SK-N-SH treated with all-trans-retinoic acid at 6 μM for 48 hours (cell line): ENCODE results near the gene GGT5.

Experiments
- ATAC-seq: fragments of 200-7000 bp; cut with Tn5 transposase; 3 replicates; pipeline ENCODE4 v1.9.1; 2020; ENCODE audit warnings: mild to moderate bottlenecking, moderate library complexity
- ARNTL ChIP-seq: fragments of 450-650 bp; formaldehyde crosslinking; IDR thresholded peaks from 2 replicates; pipeline ENCODE4 v1.5.0; 2020; ENCODE audit warnings: low read depth, mild to moderate bottlenecking, moderate library complexity, borderline replicate concordance
- BACH2 ChIP-seq: fragments of 250-450 bp; sonication (Bioruptor Pico); IDR thresholded peaks from 2 replicates; pipeline ENCODE4 v1.9.0; 2021; ENCODE audit warnings: mild to moderate bottlenecking, borderline replicate concordance
- CSDC2 ChIP-seq: fragments of 250-450 bp; sonication (Bioruptor Pico); IDR thresholded peaks from 2 replicates; pipeline ENCODE4 v1.5.0; 2020; ENCODE audit warnings: mild to moderate bottlenecking, moderate library complexity
- ESRRG ChIP-seq: fragments of 250-450 bp; sonication (Bioruptor Pico); IDR thresholded peaks from 2 replicates; pipeline ENCODE4 v1.6.1; 2021; ENCODE audit warnings: mild to moderate bottlenecking
- GLIS3 ChIP-seq: fragments of 250-450 bp; sonication (Bioruptor Pico); IDR thresholded peaks from 2 replicates; pipeline ENCODE4 v1.5.0; 2020; ENCODE audit warnings: mild to moderate bottlenecking, moderate library complexity
- ISL1 ChIP-seq: fragments of 250-450 bp; sonication (Bioruptor Pico); IDR thresholded peaks from 2 replicates; pipeline ENCODE4 v2.1.2; 2022; ENCODE audit warnings: mild to moderate bottlenecking, moderate library complexity
- OSR1 ChIP-seq: fragments of 250-450 bp; sonication (Bioruptor Pico); IDR thresholded peaks from 2 replicates; pipeline ENCODE4 v1.8.0; 2022; ENCODE audit warnings: moderate library complexity, mild to moderate bottlenecking, inconsistent platforms
- RARB ChIP-seq: fragments of 250-450 bp; sonication (Bioruptor Pico); IDR thresholded peaks from 2 replicates; pipeline ENCODE4 v1.8.0; 2021; ENCODE audit warnings: mild to moderate bottlenecking, moderate library complexity
- SNAI2 ChIP-seq: fragments of 250-450 bp; sonication (Bioruptor Pico); IDR thresholded peaks from 2 replicates; pipeline ENCODE4 v1.5.0; 2020; ENCODE audit warnings: mild to moderate bottlenecking, moderate library complexity
- TOX ChIP-seq: fragments of 250-450 bp; sonication (Bioruptor Pico); IDR thresholded peaks from 2 replicates; pipeline ENCODE4 v1.8.0; 2021; ENCODE audit warnings: mild to moderate bottlenecking, moderate library complexity, borderline replicate concordance
- ZFP3 ChIP-seq: fragments of 250-450 bp; sonication (Bioruptor Pico); IDR thresholded peaks from 2 replicates; pipeline ENCODE4 v1.5.0; 2020; ENCODE audit warnings: mild to moderate bottlenecking, moderate library complexity
- ZFP30 ChIP-seq: fragments of 450-650 bp; formaldehyde crosslinking; IDR thresholded peaks from 2 replicates; pipeline ENCODE4 v1.5.0; 2022; ENCODE audit warnings: mild to moderate bottlenecking, moderate library complexity
- ZNF565 ChIP-seq: fragments of 450-650 bp; formaldehyde crosslinking; conservative IDR thresholded peaks from 2 replicates; pipeline ENCODE4 v1.5.0; 2020; ENCODE audit warnings: low read depth, mild to moderate bottlenecking, moderate library complexity
- ZNF70 ChIP-seq: fragments of 450-650 bp; formaldehyde crosslinking; IDR thresholded peaks from 2 replicates; pipeline ENCODE4 v1.5.0; 2020; ENCODE audit warnings: mild to moderate bottlenecking, moderate library complexity
- ZNF8 ChIP-seq: fragments of 450-650 bp; formaldehyde crosslinking; IDR thresholded peaks from 2 replicates; pipeline ENCODE4 v1.5.0; 2020; ENCODE audit warnings: mild to moderate bottlenecking, moderate library complexity
- TF ChIP-seq, protein P1 (sequence below): fragments of 250-450 bp; sonication (Bioruptor Pico); IDR thresholded peaks from 2 replicates; pipeline ENCODE4 v1.8.0; 2021; ENCODE audit warnings: low read depth, mild to moderate bottlenecking, moderate library complexity, borderline replicate concordance
- TF ChIP-seq, protein P2 (sequence below): fragments of 250-450 bp; sonication (Bioruptor Pico); IDR thresholded peaks from 2 replicates; pipeline ENCODE4 v1.5.0; 2020; ENCODE audit warnings: mild to moderate bottlenecking, moderate library complexity
- TF ChIP-seq, protein P3 (sequence below): fragments of 250-450 bp; sonication (Bioruptor Pico); IDR thresholded peaks from 2 replicates; pipeline ENCODE4 v1.5.1; 2020; ENCODE audit warnings: low read depth, mild to moderate bottlenecking, moderate library complexity
- TF ChIP-seq, protein P4 (sequence below): fragments of 250-450 bp; sonication (Bioruptor Pico); IDR thresholded peaks from 2 replicates; pipeline ENCODE4 v1.5.1; 2021; ENCODE audit warnings: mild to moderate bottlenecking, moderate library complexity
- TF ChIP-seq, protein P5 (sequence below): fragments of 250-450 bp; sonication (Bioruptor Pico); IDR thresholded peaks from 2 replicates; pipeline ENCODE4 v1.8.0; 2020; ENCODE audit warnings: mild to moderate bottlenecking, moderate library complexity, borderline replicate concordance

The GGT5 gene

DNA sequence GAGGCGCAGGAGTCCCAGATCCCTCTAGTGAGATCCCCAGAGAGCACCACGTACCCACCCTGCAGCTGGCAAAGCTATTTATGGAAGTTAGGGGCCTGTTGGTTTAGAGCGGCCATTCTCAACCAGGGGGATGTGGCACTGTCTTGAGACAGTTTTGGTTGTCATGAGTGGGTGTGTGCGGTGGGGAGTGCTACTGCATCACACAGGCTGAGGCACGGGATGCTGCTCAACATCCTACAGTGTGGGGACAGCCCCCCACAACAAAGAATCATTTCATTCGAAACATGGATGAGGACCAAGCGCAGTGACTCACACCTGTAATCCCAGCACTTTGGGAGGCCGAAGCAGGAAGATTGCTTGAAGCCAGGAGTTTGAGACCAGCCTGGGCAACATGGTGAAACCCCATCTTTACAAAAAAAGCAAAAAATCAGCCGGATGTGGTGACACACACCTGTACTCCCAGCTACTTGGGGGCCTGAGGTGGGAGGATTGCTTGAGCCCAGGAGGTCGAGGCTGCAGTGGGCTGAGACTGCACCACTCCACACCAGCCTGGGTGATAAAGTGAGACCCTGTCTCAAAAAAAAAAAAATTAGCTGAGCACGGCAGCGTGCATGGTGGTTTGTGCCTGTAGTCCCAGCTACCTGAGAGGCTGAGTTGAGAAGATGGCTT lies 28.2 kb downstream of the GGT5 start:
- no peak for ATAC-seq
- TF ChIP-seq ARNTL (CRISPR knock-in tag) (no peak), ZNF70 (CRISPR knock-in tag) (no peak), ZFP30 (CRISPR knock-in tag) (no peak), ZNF565 (CRISPR knock-in tag) (no peak), SNAI2 (CRISPR knock-in tag) (no peak), CSDC2 (CRISPR knock-in tag) (no peak), ZNF8 (CRISPR knock-in tag) (no peak), ISL1 (CRISPR knock-in tag) (no peak), GLIS3 (CRISPR knock-in tag) (no peak), ZFP3 (no peak), RARB (CRISPR knock-in tag) (no peak), OSR1 (CRISPR knock-in tag) (no peak), BACH2 (no peak), ESRRG (CRISPR knock-in tag) (no peak), TOX (CRISPR knock-in tag) (no peak)
- TF ChIP-seq, protein P1, sequence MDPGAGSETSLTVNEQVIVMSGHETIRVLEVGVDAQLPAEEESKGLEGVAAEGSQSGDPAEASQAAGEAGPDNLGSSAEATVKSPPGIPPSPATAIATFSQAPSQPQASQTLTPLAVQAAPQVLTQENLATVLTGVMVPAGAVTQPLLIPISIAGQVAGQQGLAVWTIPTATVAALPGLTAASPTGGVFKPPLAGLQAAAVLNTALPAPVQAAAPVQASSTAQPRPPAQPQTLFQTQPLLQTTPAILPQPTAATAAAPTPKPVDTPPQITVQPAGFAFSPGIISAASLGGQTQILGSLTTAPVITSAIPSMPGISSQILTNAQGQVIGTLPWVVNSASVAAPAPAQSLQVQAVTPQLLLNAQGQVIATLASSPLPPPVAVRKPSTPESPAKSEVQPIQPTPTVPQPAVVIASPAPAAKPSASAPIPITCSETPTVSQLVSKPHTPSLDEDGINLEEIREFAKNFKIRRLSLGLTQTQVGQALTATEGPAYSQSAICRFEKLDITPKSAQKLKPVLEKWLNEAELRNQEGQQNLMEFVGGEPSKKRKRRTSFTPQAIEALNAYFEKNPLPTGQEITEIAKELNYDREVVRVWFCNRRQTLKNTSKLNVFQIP (CRISPR knock-in tag) = no peak
- TF ChIP-seq, protein P2, sequence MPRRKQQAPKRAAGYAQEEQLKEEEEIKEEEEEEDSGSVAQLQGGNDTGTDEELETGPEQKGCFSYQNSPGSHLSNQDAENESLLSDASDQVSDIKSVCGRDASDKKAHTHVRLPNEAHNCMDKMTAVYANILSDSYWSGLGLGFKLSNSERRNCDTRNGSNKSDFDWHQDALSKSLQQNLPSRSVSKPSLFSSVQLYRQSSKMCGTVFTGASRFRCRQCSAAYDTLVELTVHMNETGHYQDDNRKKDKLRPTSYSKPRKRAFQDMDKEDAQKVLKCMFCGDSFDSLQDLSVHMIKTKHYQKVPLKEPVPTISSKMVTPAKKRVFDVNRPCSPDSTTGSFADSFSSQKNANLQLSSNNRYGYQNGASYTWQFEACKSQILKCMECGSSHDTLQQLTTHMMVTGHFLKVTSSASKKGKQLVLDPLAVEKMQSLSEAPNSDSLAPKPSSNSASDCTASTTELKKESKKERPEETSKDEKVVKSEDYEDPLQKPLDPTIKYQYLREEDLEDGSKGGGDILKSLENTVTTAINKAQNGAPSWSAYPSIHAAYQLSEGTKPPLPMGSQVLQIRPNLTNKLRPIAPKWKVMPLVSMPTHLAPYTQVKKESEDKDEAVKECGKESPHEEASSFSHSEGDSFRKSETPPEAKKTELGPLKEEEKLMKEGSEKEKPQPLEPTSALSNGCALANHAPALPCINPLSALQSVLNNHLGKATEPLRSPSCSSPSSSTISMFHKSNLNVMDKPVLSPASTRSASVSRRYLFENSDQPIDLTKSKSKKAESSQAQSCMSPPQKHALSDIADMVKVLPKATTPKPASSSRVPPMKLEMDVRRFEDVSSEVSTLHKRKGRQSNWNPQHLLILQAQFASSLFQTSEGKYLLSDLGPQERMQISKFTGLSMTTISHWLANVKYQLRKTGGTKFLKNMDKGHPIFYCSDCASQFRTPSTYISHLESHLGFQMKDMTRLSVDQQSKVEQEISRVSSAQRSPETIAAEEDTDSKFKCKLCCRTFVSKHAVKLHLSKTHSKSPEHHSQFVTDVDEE (CRISPR knock-in tag) = no peak
- TF ChIP-seq, protein P3, sequence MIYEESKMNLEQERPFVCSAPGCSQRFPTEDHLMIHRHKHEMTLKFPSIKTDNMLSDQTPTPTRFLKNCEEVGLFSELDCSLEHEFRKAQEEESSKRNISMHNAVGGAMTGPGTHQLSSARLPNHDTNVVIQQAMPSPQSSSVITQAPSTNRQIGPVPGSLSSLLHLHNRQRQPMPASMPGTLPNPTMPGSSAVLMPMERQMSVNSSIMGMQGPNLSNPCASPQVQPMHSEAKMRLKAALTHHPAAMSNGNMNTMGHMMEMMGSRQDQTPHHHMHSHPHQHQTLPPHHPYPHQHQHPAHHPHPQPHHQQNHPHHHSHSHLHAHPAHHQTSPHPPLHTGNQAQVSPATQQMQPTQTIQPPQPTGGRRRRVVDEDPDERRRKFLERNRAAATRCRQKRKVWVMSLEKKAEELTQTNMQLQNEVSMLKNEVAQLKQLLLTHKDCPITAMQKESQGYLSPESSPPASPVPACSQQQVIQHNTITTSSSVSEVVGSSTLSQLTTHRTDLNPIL (CRISPR knock-in tag) = no peak
- TF ChIP-seq, protein P4, sequence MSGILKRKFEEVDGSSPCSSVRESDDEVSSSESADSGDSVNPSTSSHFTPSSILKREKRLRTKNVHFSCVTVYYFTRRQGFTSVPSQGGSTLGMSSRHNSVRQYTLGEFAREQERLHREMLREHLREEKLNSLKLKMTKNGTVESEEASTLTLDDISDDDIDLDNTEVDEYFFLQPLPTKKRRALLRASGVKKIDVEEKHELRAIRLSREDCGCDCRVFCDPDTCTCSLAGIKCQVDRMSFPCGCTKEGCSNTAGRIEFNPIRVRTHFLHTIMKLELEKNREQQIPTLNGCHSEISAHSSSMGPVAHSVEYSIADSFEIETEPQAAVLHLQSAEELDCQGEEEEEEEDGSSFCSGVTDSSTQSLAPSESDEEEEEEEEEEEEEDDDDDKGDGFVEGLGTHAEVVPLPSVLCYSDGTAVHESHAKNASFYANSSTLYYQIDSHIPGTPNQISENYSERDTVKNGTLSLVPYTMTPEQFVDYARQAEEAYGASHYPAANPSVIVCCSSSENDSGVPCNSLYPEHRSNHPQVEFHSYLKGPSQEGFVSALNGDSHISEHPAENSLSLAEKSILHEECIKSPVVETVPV (CRISPR knock-in tag) = no peak
- TF ChIP-seq, all 23 proteins: peak for 0

DNA sequence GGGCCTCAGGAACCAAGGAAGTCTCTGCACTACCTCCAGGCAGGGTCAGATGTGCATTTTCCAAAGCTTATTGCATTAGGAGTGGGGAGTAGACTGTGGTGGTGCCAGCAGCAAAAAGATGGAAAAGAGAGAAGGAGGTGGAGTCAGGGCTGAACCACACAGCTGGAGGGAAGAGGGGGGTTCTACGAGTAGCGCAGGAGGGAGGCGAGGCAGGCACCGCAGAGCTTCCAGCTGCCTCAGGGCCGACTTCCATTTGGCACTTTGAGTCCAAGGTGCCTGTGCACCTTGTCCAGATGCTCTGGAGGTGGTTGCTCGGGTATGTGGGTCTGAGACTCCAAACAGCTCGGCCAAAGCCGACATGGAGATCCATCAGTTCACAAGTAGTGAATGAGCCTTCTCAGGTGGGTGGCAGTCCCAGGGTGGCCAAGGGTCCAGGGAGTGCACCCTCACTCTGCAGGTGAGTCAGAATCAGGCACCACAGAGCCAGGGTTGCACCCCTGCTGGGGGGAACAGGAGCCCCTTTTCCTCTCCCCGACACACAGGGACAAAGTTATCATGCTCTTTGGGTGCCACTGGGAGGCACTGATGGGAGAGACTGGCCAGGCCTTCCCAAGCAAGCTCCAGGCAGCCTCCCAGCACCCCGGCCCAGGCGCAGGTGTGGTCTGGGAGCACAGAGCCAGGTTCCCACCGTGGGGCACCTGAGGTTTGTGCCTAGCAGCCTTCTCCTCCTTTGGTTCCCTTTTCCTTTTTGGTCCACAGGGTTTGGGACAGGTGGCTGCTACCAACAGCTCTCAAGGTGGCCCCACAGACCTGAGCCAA lies 30.2 kb downstream of the GGT5 start:
- no peak for ATAC-seq
- TF ChIP-seq, protein P5, sequence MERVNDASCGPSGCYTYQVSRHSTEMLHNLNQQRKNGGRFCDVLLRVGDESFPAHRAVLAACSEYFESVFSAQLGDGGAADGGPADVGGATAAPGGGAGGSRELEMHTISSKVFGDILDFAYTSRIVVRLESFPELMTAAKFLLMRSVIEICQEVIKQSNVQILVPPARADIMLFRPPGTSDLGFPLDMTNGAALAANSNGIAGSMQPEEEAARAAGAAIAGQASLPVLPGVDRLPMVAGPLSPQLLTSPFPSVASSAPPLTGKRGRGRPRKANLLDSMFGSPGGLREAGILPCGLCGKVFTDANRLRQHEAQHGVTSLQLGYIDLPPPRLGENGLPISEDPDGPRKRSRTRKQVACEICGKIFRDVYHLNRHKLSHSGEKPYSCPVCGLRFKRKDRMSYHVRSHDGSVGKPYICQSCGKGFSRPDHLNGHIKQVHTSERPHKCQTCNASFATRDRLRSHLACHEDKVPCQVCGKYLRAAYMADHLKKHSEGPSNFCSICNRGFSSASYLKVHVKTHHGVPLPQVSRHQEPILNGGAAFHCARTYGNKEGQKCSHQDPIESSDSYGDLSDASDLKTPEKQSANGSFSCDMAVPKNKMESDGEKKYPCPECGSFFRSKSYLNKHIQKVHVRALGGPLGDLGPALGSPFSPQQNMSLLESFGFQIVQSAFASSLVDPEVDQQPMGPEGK (CRISPR knock-in tag) = no peak
- TF ChIP-seq ISL1 (CRISPR knock-in tag) = no peak
- no peak for TF ChIP-seq GLIS3 (CRISPR knock-in tag)
- no peak for TF ChIP-seq ZNF565 (CRISPR knock-in tag)
- no peak for TF ChIP-seq ARNTL (CRISPR knock-in tag)
- TF ChIP-seq SNAI2 (CRISPR knock-in tag) = no peak
- TF ChIP-seq, protein P2 (CRISPR knock-in tag) = no peak
- TF ChIP-seq TOX (CRISPR knock-in tag) = no peak
- TF ChIP-seq ESRRG (CRISPR knock-in tag) = no peak
- TF ChIP-seq, protein P1 (CRISPR knock-in tag) = no peak
- TF ChIP-seq ZNF8 (CRISPR knock-in tag) = no peak
- TF ChIP-seq, protein P3 (CRISPR knock-in tag) = no peak
- no peak for TF ChIP-seq BACH2
- TF ChIP-seq OSR1 (CRISPR knock-in tag) = no peak
- TF ChIP-seq RARB (CRISPR knock-in tag) = no peak
- TF ChIP-seq ZNF70 (CRISPR knock-in tag) = no peak
